Activated CD8-positive, alpha-beta T cell treated with anti-CD3 and anti-CD28 coated beads for 36 hours (primary cell): ENCODE measurements around the gene ADGRG2. TPM values are rescaled to one million over a fixed set of nuclear protein-coding genes. Genes with fewer than 3 reads are reported as not detected.

Source experiments
- ATAC-seq: fragments of 200-7000 bp; cut with Tn5 transposase; one replicate; pipeline ENCODE4 v1.10.0; 2021; ENCODE audit warnings: mild to moderate bottlenecking, moderate library complexity
- CTCF ChIA-PET: fragments of 350-600 bp; sonication (Branson Sonifier 250); formaldehyde crosslinking; loops from one replicate; lab custom pipeline; 2021; ENCODE audit warnings: antibody characterized with exemption; lab: Charles Lee
- POLR2A ChIA-PET: fragments of 350-600 bp; sonication (Branson Sonifier 250); formaldehyde crosslinking; loops from one replicate; lab custom pipeline; 2021; ENCODE audit warnings: antibody characterized with exemption; lab: Charles Lee
- DNase-seq: peaks from one replicate; pipeline ENCODE4 v3.0.0-alpha.2; 2020
- H3K27ac Mint-ChIP-seq: one replicate; pipeline ENCODE4 v1.8.0; 2021; ENCODE audit warnings: mild to moderate bottlenecking, mixed read lengths
- H3K27me3 Mint-ChIP-seq: one replicate; pipeline ENCODE4 v1.8.0; 2021; ENCODE audit warnings: mixed read lengths
- H3K36me3 Mint-ChIP-seq: one replicate; pipeline ENCODE4 v1.8.0; 2021; ENCODE audit warnings: low read depth, mixed read lengths
- H3K4me1 Mint-ChIP-seq: one replicate; pipeline ENCODE4 v1.8.0; 2021; ENCODE audit warnings: low read depth, mixed read lengths
- H3K4me3 Mint-ChIP-seq: one replicate; pipeline ENCODE4 v1.8.0; 2021; ENCODE audit warnings: mild to moderate bottlenecking, moderate library complexity, mixed read lengths
- H3K9me3 Mint-ChIP-seq: one replicate; pipeline ENCODE4 v1.8.0; 2021; ENCODE audit warnings: mixed read lengths
- CTCF ChIP-seq: fragments of 200-600 bp; IDR thresholded peaks from one replicate; pipeline ENCODE4 v1.8.0; 2022; ENCODE audit warnings: antibody characterized with exemption, mild to moderate bottlenecking
- intact Hi-C: fragments of 100-400 bp; cut with micrococcal nuclease; formaldehyde crosslinking; loops from one replicate; pipeline ENCODE4 v1.10.0; 2022
- total RNA-seq, 2 experiments: library from RNA; stranded (reverse); gene quantifications; one replicate each; pipeline ENCODE4 v1.2.3, GENCODE V29; 2021

ADGRG2 gene
- total RNA-seq, 2 experiments from 2014 or later, result not detected

GRCh38 chrX:18970465-18970864 is 151.8 kb downstream of the ADGRG2 start:
- no peak for ATAC-seq
- no peaks in the 10 kb centered on the region for H3K9me3 Mint-ChIP-seq
- ChIA-PET POLR2A (no interaction called here), CTCF (no interaction called here)
- TF ChIP-seq CTCF, result no peak
- H3K27ac Mint-ChIP-seq, result no peak overlapping the region
- H3K4me3 Mint-ChIP-seq, result no peak overlapping the region
- no peaks in the 10 kb centered on the region for H3K27me3 Mint-ChIP-seq
- intact Hi-C loops, result no loop called here
- no peaks in the 10 kb centered on the region for H3K36me3 Mint-ChIP-seq
- no peak for DNase-seq
- H3K4me1 Mint-ChIP-seq, result peaks cover under 1% of the 10 kb centered on the region

GRCh38 chrX:18966624-18967023 is 155.6 kb downstream of the ADGRG2 start:
- Mint-ChIP-seq H3K36me3 (no peaks in the 10 kb centered on the region), H3K9me3 (no peaks in the 10 kb centered on the region), H3K4me1 (peaks cover 18% of the 10 kb centered on the region), H3K27ac (no peak overlapping the region), H3K4me3 (no peak overlapping the region), H3K27me3 (no peaks in the 10 kb centered on the region)
- ChIA-PET POLR2A (no interaction called here), CTCF (no interaction called here)
- no peak for ATAC-seq
- intact Hi-C loops, result no loop called here
- DNase-seq, result no peak
- TF ChIP-seq CTCF, result no peak

- ChIA-PET POLR2A (no interaction called here), CTCF (no interaction called here)
- Mint-ChIP-seq H3K27ac (no peak overlapping the region), H3K9me3 (no peaks in the 10 kb centered on the region), H3K27me3 (no peaks in the 10 kb centered on the region), H3K4me3 (no peak overlapping the region), H3K36me3 (no peaks in the 10 kb centered on the region), H3K4me1 (peaks cover 24% of the 10 kb centered on the region)
- no peak for TF ChIP-seq CTCF
- DNase-seq (no peak), ATAC-seq (no peak)
- intact Hi-C loops, result no loop called here
Observed at GRCh38 chrX:18964901-18965300, 157.4 kb downstream of the ADGRG2 start.

- Mint-ChIP-seq H3K4me1 (peaks cover 24% of the 10 kb centered on the region), H3K36me3 (no peaks in the 10 kb centered on the region), H3K4me3 (no peak overlapping the region), H3K27ac (no peak overlapping the region), H3K27me3 (no peaks in the 10 kb centered on the region), H3K9me3 (no peaks in the 10 kb centered on the region)
- TF ChIP-seq CTCF, result no peak
- ChIA-PET POLR2A (no interaction called here), CTCF (no interaction called here)
- ATAC-seq (no peak), DNase-seq (no peak)
- intact Hi-C loops, result no loop called here
Observed at GRCh38 chrX:18964026-18964425, 158.2 kb downstream of the ADGRG2 start.

- CTCF ChIA-PET, result interaction anchor here (0.8 kb wide), 1 partner anchor 10 kb away, joined by 3 read pairs; no protein-coding TSS in a partner anchor
Observed at GRCh38 chrX:18962329-18962728, 159.9 kb downstream of the ADGRG2 start.

More at GRCh38 chrX:18962329-18962728, 159.9 kb downstream of the ADGRG2 start:
- intact Hi-C loops, result no loop called here
- no peak for ATAC-seq
- Mint-ChIP-seq H3K4me3 (no peak overlapping the region), H3K27me3 (no peaks in the 10 kb centered on the region), H3K27ac (no peak overlapping the region), H3K9me3 (no peaks in the 10 kb centered on the region), H3K36me3 (no peaks in the 10 kb centered on the region), H3K4me1 (peaks cover 24% of the 10 kb centered on the region)
- POLR2A ChIA-PET, result no interaction called here
- no peak for TF ChIP-seq CTCF
- DNase-seq, result no peak
